Measurements from ENCODE around the gene UCN2. TPM values are rescaled to one million over a fixed set of nuclear protein-coding genes. Genes with fewer than 3 reads are reported as not detected.

Gene UCN2
- total RNA-seq, 1 experiment from 2014 or later = not detected

GRCh38 chr3:48609088-48610005 lies 45.8 kb upstream of the UCN2 start, which contains the start of gene UQCRC1 (continued):
- TF ChIP-seq ATF1 (CRISPR knock-in tag; IDR thresholded peaks at IDR 0.05) (0 out of 2 replicates have a peak, but pooled peaks have one; percentile 68), FOXK1 (CRISPR knock-in tag; IDR thresholded peaks at IDR 0.05) (peak; percentile 94), MYBL2 (CRISPR knock-in tag; IDR thresholded peaks at IDR 0.05) (no peak), USF2 (CRISPR knock-in tag; IDR thresholded peaks at IDR 0.05) (peak; percentile 2; the same call in 1 of the 2 replicates), MAX (CRISPR knock-in tag; IDR thresholded peaks at IDR 0.05) (peak; percentile 77), ETV6 (CRISPR knock-in tag; IDR thresholded peaks at IDR 0.05) (peak; percentile 97), TP53 (CRISPR knock-in tag; IDR thresholded peaks at IDR 0.05) (peak; percentile 79), USF1 (CRISPR knock-in tag; IDR thresholded peaks at IDR 0.05) (peak; percentile 38; the same call in 1 of the 2 replicates), E2F4 (CRISPR knock-in tag; IDR thresholded peaks at IDR 0.05; ENCODE audit: borderline replicate concordance, low read depth) (peak; percentile 75; the same call in 1 of the 2 replicates), GRHL2 (CRISPR knock-in tag; IDR thresholded peaks at IDR 0.05; ENCODE audit: insufficient replicate concordance, severe bottlenecking) (no peak), CTCF (IDR thresholded peaks at IDR 0.05) (peak; percentile 39; the same call in 1 of the 2 replicates), NFYB (CRISPR knock-in tag; conservative IDR thresholded peaks at IDR 0.05; ENCODE audit: low read depth) (0 out of 2 replicates have a peak, but pooled peaks have one; percentile 4), FOXP1 (CRISPR knock-in tag; IDR thresholded peaks at IDR 0.05; ENCODE audit: borderline replicate concordance) (peak; percentile 89; the same call in 1 of the 2 replicates), IRF2 (CRISPR knock-in tag; IDR thresholded peaks at IDR 0.05; ENCODE audit: borderline replicate concordance, low read depth) (no peak), RELA (CRISPR knock-in tag; IDR thresholded peaks at IDR 0.05; ENCODE audit: borderline replicate concordance) (peak; percentile 83; the same call in 1 of the 2 replicates), SMAD4 (CRISPR knock-in tag; IDR thresholded peaks at IDR 0.05) (no peak), MXD4 (CRISPR knock-in tag; IDR thresholded peaks at IDR 0.05; ENCODE audit: borderline replicate concordance) (no peak), ZNF532 (CRISPR knock-in tag; IDR thresholded peaks at IDR 0.05; ENCODE audit: borderline replicate concordance) (no peak), CREM (CRISPR knock-in tag; IDR thresholded peaks at IDR 0.05) (peak; percentile 84; the same call in 1 of the 2 replicates), HMGA2 (CRISPR knock-in tag; IDR thresholded peaks at IDR 0.05) (no peak), ZNF512 (CRISPR knock-in tag; IDR thresholded peaks at IDR 0.05; ENCODE audit: borderline replicate concordance) (no peak)
